ENCODE measurements around the gene VRK2. TPM values are rescaled to one million over a fixed set of nuclear protein-coding genes. Genes with fewer than 3 reads are reported as not detected.
A peak's percentile ranks its signal among the peaks of the same experiment; 100 is the strongest.

Gene VRK2
- total RNA-seq, 1 experiment from 2014 or later = 33.0 TPM

- TF ChIP-seq REST (IDR thresholded peaks at IDR 0.05; ENCODE audit: low read depth) = no peak
- no peak for TF ChIP-seq ZBTB33 (IDR thresholded peaks at IDR 0.05; ENCODE audit: extremely low read depth, insufficient replicate concordance, low read length)
- no peak; the same call in 1 of the 2 replicates for TF ChIP-seq SRF (IDR thresholded peaks at IDR 0.05; ENCODE audit: low read depth)
- peak; percentile 85 for TF ChIP-seq JUND (IDR thresholded peaks at IDR 0.05)
- TF ChIP-seq ZNF274 (IDR thresholded peaks at IDR 0.05; ENCODE audit: low read depth, low read length) = no peak
- no peak for TF ChIP-seq EZH2 (IDR thresholded peaks at IDR 0.05)
Measured at GRCh38 chr2:58146707-58147106, 100.1 kb downstream of the VRK2 start (continued).

- Histone ChIP-seq H4K20me1 (ENCODE audit: insufficient read depth) (no peaks in the 10 kb centered on the region), H3K79me2 (ENCODE audit: insufficient read depth, low read length) (no peaks in the 10 kb centered on the region), H3K4me1 (ENCODE audit: control insufficient read depth in 1 of 2, insufficient read depth in 2 of 2, low read length in 2 of 2) (no peaks in the 10 kb centered on the region), H3K9me2 (ENCODE audit: insufficient read depth) (no peaks in the 10 kb centered on the region), H3K9ac (ENCODE audit: low read length) (no peak overlapping the region), H3K4me2 (ENCODE audit: low read length) (no peak overlapping the region), H3K36me3 (ENCODE audit: control insufficient read depth in 1 of 2, insufficient read depth in 2 of 2, low read length in 2 of 2) (peaks cover 7 to 23% of the 10 kb centered on the region in 2 experiments; a peak in 3 of 4 replicates), H3K4me3 (replicated peaks in 1 of 2; ENCODE audit: low read depth in 1 of 2, low read length in 2 of 2) (no peak overlapping the region), H2AFZ (ENCODE audit: low read depth, low read length, poor library complexity, severe bottlenecking) (no peak overlapping the region), H3K9me3 (ENCODE audit: control insufficient read depth in 1 of 2, insufficient read depth in 1 of 2, low read depth in 1 of 2, low read length in 2 of 2) (no peaks in the 10 kb centered on the region), H3K27me3 (ENCODE audit: insufficient read depth, low read length) (no peaks in the 10 kb centered on the region), H3K27ac (ENCODE audit: low read depth, low read length) (no peak overlapping the region)
- intact Hi-C loops (cut with micrococcal nuclease) = no loop called here
- ChIA-PET POLR2A (no interaction called here), CTCF (no interaction called here), RAD21 (ENCODE audit: low non-redundant PET in 1 of 2, low total read pairs in 2 of 2, uncharacterized antibody in 2 of 2, unreplicated experiment in 2 of 2) (no interaction called here)
- no peak for DNase-seq (ENCODE audit: low read depth, low spot score)
- peak; percentile 49 for ATAC-seq
- no TSS peak for BruUV-seq (replicated peaks)
- TF ChIP-seq EZH2phosphoT487 (IDR thresholded peaks at IDR 0.05; ENCODE audit: borderline replicate concordance) = no peak
- TF ChIP-seq ZBTB33 (IDR thresholded peaks at IDR 0.05; ENCODE audit: extremely low read depth, insufficient replicate concordance, low read length) = no peak
- TF ChIP-seq ZFX (IDR thresholded peaks at IDR 0.05) = no peak
- no peak for TF ChIP-seq MAX (IDR thresholded peaks at IDR 0.05)
- no peak for TF ChIP-seq YY1 (IDR thresholded peaks at IDR 0.05; ENCODE audit: extremely low read depth, insufficient replicate concordance, low read depth, low read length)
- no peak for TF ChIP-seq ATF3 (IDR thresholded peaks at IDR 0.05)
- TF ChIP-seq CTCF (IDR thresholded peaks at IDR 0.05 in 2 of 3, conservative IDR thresholded peaks at IDR 0.05 in 1 of 3; ENCODE audit: borderline replicate concordance in 1 of 3, insufficient read depth in 1 of 3, low read depth in 2 of 3, low read length in 2 of 3) = no peak
- TF ChIP-seq SP1 (IDR thresholded peaks at IDR 0.05; ENCODE audit: low read depth) = no peak
Measured at GRCh38 chr2:58155160-58155778, 108.7 kb downstream of the VRK2 start.
